Neural progenitor cell (in vitro differentiated cells): ENCODE results near the gene MINDY3.

Experiments
- CTCF ChIP-seq: fragments of 200-600 bp; sonication (generic); IDR thresholded peaks from 2 replicates; pipeline ENCODE4 v1.5.1; 2017; ENCODE audit warnings: antibody characterized with exemption, mild to moderate bottlenecking
- EZH2 ChIP-seq: fragments of 200-600 bp; sonication (generic); IDR thresholded peaks from 2 replicates; pipeline ENCODE4 v1.6.1; 2017; ENCODE audit warnings: antibody characterized with exemption, mild to moderate bottlenecking, moderate library complexity

GRCh38 chr10:15864419-15864818 lies 4.1 kb upstream of the MINDY3 start:
- no peak for TF ChIP-seq EZH2
- no peak for TF ChIP-seq CTCF
